ENCODE measurements around the gene RASSF4.
A peak's percentile ranks its signal among the peaks of the same experiment; 100 is the strongest.

Gene RASSF4

DNA sequence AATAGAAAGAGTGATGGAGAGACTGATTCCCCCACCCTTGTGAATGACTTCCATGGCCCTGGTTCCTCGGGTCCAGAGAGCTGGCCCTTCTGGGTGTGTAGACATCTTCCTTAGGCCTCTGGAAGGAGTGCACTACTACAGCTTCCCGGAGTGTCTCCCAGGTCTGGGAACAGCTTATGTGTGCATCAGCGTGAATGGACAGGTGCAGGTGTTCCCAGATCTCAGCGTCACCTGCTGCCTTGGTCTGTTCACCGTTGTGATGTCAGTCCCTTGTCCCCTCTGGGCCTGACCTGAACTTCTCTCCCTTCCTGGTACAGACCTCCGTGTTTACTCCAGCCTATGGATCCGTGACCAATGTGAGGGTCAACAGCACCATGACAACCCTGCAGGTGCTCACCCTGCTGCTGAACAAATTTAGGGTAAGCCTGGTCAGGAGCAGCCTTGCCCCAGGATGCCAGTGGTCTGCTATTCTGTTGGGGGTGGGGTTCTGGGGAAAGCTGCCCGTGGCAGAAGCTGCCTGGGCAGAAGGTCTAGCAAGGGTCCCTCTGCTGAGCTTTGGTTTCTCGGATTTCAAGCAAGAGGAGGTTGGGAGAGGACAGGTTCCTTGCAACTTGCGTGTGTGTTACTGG is 29.5 kb downstream of the RASSF4 start:
- ChIA-PET POLR2A (interaction anchor here (1.9 kb wide), 1 partner anchor 10 kb away, joined by 7 read pairs; the partner anchor contains the start of gene DEPP1), CTCF (interaction anchor here (0.5 to 2.1 kb wide), 5 partner anchors 11 to 56 kb away, joined by 3 to 7 read pairs (median 4); no protein-coding TSS in a partner anchor)
- Histone ChIP-seq H3K36me3 (ENCODE audit: control insufficient read depth in 2 of 2, insufficient read depth in 1 of 2, low read length in 2 of 2) (peaks cover 0 to 10% of the 10 kb centered on the region in 2 experiments; a peak in 1 of 3 replicates), H3K4me3 (ENCODE audit: low read depth, low read length) (no peak overlapping the region), H3K4me1 (ENCODE audit: control insufficient read depth, insufficient read depth, low read length) (peaks cover 15% of the 10 kb centered on the region), H3K27ac (ENCODE audit: extremely low read depth, low read depth, low read length) (no peak overlapping the region), H3K9me3 (ENCODE audit: control insufficient read depth, insufficient read depth, low read depth, low read length) (no peaks in the 10 kb centered on the region)
- TF ChIP-seq GFI1B (tag by site-specific recombination; IDR thresholded peaks at IDR 0.05) (no peak), ZNF501 (tag by site-specific recombination; IDR thresholded peaks at IDR 0.05) (no peak), IKZF3 (tag by site-specific recombination; IDR thresholded peaks at IDR 0.05) (no peak), ZNF664 (tag by site-specific recombination; IDR thresholded peaks at IDR 0.05) (no peak), ZNF704 (tag by site-specific recombination; IDR thresholded peaks at IDR 0.05) (no peak), TCF7L2 (IDR thresholded peaks at IDR 0.05; ENCODE audit: borderline replicate concordance, low read depth, low read length) (no peak)

DNA sequence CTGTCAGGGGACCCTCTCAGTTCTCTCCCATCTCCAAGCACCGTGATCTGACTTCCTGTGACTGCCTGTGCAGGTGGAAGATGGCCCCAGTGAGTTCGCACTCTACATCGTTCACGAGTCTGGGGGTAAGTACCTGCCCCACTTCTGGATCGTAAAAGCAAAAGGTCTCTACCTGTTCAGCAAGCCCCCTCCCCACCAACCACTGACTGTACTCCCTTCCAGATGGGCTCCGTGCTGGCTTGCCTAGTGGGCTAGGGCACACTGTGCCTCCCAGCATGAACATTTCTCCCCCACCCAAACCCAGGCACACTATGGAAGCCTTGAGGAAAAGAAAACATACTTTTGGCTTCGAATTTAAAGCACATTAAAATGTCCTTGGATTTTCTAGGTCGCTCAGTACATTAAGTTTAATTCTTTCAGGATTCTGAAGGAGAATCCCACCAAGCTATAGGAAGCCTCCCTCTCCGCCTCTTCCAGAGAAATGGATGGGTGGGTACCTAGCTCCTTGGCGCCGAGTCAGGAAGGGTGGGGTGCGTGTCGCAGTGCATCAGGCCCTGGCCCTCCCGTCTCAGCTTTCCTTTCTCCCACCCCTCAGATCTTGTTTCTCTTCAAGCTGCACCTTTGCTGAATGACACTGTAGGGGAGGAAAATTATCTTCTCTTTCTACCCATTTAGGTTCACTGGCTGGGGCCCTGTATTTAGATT is 30.1 kb downstream of the RASSF4 start:
- H3K4me3 ChIP-seq (ENCODE audit: low read depth, low read length), result no peak overlapping the region
- ChIA-PET POLR2A (interaction anchor here (1.9 kb wide), 1 partner anchor 11 kb away, joined by 7 read pairs; the partner anchor contains the start of gene DEPP1), CTCF (interaction anchor here (0.5 to 2.1 kb wide), 5 partner anchors 9 to 57 kb away, joined by 3 to 7 read pairs (median 4); no protein-coding TSS in a partner anchor)
- H3K9me3 ChIP-seq (ENCODE audit: control insufficient read depth, insufficient read depth, low read depth, low read length), result no peaks in the 10 kb centered on the region
- peaks cover 0 to 10% of the 10 kb centered on the region in 2 experiments; a peak in 1 of 3 replicates for H3K36me3 ChIP-seq (ENCODE audit: control insufficient read depth in 2 of 2, insufficient read depth in 1 of 2, low read length in 2 of 2)
- H3K27ac ChIP-seq (ENCODE audit: extremely low read depth, low read depth, low read length), result no peak overlapping the region
- H3K4me1 ChIP-seq (ENCODE audit: control insufficient read depth, insufficient read depth, low read length), result peaks cover 15% of the 10 kb centered on the region
- peak; percentile 61; the same call in 1 of the 2 replicates for TF ChIP-seq KLF1 (tag by site-specific recombination; IDR thresholded peaks at IDR 0.05)
- TF ChIP-seq, protein P1, sequence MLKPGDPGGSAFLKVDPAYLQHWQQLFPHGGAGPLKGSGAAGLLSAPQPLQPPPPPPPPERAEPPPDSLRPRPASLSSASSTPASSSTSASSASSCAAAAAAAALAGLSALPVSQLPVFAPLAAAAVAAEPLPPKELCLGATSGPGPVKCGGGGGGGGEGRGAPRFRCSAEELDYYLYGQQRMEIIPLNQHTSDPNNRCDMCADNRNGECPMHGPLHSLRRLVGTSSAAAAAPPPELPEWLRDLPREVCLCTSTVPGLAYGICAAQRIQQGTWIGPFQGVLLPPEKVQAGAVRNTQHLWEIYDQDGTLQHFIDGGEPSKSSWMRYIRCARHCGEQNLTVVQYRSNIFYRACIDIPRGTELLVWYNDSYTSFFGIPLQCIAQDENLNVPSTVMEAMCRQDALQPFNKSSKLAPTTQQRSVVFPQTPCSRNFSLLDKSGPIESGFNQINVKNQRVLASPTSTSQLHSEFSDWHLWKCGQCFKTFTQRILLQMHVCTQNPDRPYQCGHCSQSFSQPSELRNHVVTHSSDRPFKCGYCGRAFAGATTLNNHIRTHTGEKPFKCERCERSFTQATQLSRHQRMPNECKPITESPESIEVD (tag by site-specific recombination; IDR thresholded peaks at IDR 0.05), result no peak

- POLR2A ChIA-PET, result no interaction called here
- CTCF ChIA-PET, result interaction anchor here (0.9 to 2.1 kb wide), 3 partner anchors 10 to 57 kb away, joined by 3 to 7 read pairs (median 4); no protein-coding TSS in a partner anchor
- Histone ChIP-seq H3K9me3 (ENCODE audit: control insufficient read depth, insufficient read depth, low read depth, low read length) (no peaks in the 10 kb centered on the region), H3K27ac (ENCODE audit: extremely low read depth, low read depth, low read length) (no peak overlapping the region), H3K36me3 (ENCODE audit: control insufficient read depth in 2 of 2, insufficient read depth in 1 of 2, low read length in 2 of 2) (peaks cover 0 to 10% of the 10 kb centered on the region in 2 experiments; a peak in 1 of 3 replicates), H3K4me1 (ENCODE audit: control insufficient read depth, insufficient read depth, low read length) (peaks cover 13% of the 10 kb centered on the region), H3K4me3 (ENCODE audit: low read depth, low read length) (no peak overlapping the region)
- TF ChIP-seq ZBTB8A (tag by site-specific recombination; IDR thresholded peaks at IDR 0.05), result 0 out of 2 replicates have a peak, but pooled peaks have one; percentile 24
- TF ChIP-seq KLF1 (tag by site-specific recombination; IDR thresholded peaks at IDR 0.05), result 0 out of 2 replicates have a peak, but pooled peaks have one; percentile 2
- TF ChIP-seq, protein P2, sequence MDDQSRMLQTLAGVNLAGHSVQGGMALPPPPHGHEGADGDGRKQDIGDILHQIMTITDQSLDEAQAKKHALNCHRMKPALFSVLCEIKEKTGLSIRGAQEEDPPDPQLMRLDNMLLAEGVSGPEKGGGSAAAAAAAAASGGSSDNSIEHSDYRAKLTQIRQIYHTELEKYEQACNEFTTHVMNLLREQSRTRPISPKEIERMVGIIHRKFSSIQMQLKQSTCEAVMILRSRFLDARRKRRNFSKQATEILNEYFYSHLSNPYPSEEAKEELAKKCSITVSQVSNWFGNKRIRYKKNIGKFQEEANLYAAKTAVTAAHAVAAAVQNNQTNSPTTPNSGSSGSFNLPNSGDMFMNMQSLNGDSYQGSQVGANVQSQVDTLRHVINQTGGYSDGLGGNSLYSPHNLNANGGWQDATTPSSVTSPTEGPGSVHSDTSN (CRISPR knock-in tag; IDR thresholded peaks at IDR 0.05), result no peak
- no peak for TF ChIP-seq SETDB1 (IDR thresholded peaks at IDR 0.05; ENCODE audit: insufficient read length, low read length)
- no peak for TF ChIP-seq ZNF626 (tag by site-specific recombination; IDR thresholded peaks at IDR 0.05)
- no peak for TF ChIP-seq ZNF510 (tag by site-specific recombination; IDR thresholded peaks at IDR 0.05; ENCODE audit: insufficient replicate concordance)
- no peak for TF ChIP-seq ZBTB21 (tag by site-specific recombination; IDR thresholded peaks at IDR 0.05)
- TF ChIP-seq ZBTB26 (tag by site-specific recombination; optimal IDR thresholded peaks at IDR 0.05), result no peak
- TF ChIP-seq ZNF354C (tag by site-specific recombination; IDR thresholded peaks at IDR 0.05; ENCODE audit: borderline replicate concordance, low read depth), result no peak
- TF ChIP-seq, protein P3, sequence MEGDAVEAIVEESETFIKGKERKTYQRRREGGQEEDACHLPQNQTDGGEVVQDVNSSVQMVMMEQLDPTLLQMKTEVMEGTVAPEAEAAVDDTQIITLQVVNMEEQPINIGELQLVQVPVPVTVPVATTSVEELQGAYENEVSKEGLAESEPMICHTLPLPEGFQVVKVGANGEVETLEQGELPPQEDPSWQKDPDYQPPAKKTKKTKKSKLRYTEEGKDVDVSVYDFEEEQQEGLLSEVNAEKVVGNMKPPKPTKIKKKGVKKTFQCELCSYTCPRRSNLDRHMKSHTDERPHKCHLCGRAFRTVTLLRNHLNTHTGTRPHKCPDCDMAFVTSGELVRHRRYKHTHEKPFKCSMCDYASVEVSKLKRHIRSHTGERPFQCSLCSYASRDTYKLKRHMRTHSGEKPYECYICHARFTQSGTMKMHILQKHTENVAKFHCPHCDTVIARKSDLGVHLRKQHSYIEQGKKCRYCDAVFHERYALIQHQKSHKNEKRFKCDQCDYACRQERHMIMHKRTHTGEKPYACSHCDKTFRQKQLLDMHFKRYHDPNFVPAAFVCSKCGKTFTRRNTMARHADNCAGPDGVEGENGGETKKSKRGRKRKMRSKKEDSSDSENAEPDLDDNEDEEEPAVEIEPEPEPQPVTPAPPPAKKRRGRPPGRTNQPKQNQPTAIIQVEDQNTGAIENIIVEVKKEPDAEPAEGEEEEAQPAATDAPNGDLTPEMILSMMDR (tag by site-specific recombination; IDR thresholded peaks at IDR 0.05), result peak; percentile 69
Observed at GRCh38 chr10:44990302-44990655, 30.7 kb downstream of the RASSF4 start.
